H7 (cell line): Measurements from ENCODE around the gene PPARA. TPM values are rescaled to one million over a fixed set of nuclear protein-coding genes. Genes with fewer than 3 reads are reported as not detected.

Experiments used
- DNase-seq: peaks from one replicate; pipeline ENCODE4 v3.0.0; 2012
- H3K27me3 ChIP-seq: 2 replicates; pipeline ENCODE4 v1.6.0; 2011; ENCODE audit warnings: mild to moderate bottlenecking, low read length; ENCODE audit not compliant: control insufficient read depth, insufficient read depth
- H3K36me3 ChIP-seq: replicated peaks from 2 replicates; pipeline ENCODE4 v1.5.1; 2011; ENCODE audit warnings: low read length; ENCODE audit not compliant: control insufficient read depth, insufficient read depth
- H3K4me3 ChIP-seq: 2 replicates; pipeline ENCODE4 v1.5.1; 2011; ENCODE audit warnings: low read depth, mild to moderate bottlenecking, control low read depth, low read length, moderate library complexity; ENCODE audit not compliant: insufficient read depth
- total RNA-seq: library from RNA; depleted of rRNA; stranded (reverse); fragments of >200 nt; shearing (Covaris generic); gene quantifications from 2 replicates; pipeline ENCODE4 v1.2.3, GENCODE V29; 2014

Gene PPARA
- total RNA-seq, 1 experiment from 2014 or later: 1.2 TPM

DNA sequence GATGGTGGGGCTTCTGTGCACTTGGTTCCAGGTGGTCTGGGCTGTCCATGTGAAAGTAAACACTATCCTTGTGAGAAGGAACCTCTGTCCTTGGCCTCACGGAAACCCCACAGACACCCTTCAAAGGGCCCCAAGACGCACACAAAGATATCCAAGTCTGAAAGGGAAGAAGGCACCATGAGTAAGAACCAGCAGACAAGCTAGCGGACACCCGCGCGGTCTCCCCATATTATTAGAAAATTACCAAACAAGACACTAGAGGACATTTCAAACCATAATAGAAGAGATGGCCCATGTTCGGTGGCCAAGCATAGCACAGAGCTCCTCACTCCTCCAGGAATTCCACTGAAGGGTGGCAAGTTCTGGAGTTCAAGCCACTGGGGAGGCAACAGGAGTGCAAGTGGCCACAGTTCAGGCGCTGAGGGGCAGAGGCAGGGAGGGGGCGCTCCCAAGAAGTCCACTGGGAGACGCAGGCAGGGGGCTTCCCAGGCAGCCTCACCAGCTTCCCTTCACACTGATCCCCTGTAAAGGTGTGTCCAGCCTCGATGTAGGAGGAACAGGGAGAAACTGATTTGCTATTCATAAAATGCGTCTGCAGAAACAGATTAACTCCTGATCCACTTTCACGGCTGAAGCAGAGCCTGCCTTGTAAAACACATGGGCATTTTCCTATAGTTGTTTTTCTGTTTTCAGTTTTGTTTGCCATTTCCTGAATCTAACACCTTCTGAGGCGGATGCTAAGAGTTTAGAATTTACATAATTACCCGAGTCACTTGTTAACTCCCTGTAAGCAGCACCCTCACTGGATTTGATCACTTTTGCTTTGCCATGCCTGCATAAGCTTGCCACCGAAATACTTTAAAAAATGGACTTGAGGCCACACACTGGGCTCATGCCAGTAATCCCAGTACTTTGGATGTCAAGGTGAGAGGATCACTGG, 9.1 kb upstream of the PPARA start:
- no peak overlapping the region for H3K4me3 ChIP-seq
- no peak for DNase-seq
- no peaks in the 10 kb centered on the region; the same call in 1 of the 2 replicates for H3K27me3 ChIP-seq
- no peaks in the 10 kb centered on the region for H3K36me3 ChIP-seq

DNA sequence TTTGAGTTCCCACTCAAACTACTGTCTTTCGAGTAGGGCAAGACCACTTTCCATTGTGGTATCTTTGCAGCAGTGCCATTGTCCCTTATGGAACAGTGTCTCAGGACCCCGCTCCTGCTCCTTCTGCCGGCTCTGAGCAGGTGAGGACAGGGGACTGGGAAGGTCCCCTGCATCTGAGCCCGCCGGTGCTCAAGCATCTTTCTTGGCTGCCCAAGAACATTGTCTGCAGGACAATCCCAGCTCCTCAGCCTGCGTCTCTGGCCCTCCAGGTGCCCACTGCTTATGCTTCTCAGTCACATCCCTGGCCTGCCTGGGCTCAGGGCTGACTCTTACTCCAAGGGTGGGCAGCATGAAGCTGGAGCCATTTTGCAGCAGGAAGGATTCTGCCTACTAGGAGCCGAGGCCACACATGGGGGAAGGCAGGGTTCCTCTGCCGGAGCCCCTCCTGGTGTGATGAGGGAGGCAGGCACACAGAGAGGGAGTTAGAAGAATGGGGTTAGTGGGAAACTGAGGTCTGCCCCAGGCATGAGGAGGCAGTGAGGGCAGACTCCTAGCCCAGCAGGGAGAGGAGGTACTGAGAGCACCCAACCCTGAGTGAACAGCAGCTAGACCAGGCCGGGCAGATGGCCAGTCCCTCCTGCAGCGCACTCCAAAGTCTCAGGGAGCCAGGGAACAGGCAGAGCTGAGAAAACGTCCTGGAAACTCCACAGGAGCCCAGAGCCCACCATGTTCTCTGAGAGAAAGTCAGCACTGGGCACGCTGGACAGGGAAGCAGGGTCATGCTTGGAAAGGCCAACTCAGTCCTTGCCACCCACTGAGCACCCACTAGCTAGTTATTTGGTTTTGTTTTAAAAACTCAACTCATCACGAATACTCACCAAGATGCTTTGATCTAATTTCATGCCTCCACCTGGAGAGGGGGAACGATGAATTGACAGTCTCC, 7.5 kb upstream of the PPARA start:
- Histone ChIP-seq H3K4me3 (no peak overlapping the region), H3K27me3 (peaks cover 10% of the 10 kb centered on the region), H3K36me3 (no peaks in the 10 kb centered on the region)
- DNase-seq: no peak

DNA sequence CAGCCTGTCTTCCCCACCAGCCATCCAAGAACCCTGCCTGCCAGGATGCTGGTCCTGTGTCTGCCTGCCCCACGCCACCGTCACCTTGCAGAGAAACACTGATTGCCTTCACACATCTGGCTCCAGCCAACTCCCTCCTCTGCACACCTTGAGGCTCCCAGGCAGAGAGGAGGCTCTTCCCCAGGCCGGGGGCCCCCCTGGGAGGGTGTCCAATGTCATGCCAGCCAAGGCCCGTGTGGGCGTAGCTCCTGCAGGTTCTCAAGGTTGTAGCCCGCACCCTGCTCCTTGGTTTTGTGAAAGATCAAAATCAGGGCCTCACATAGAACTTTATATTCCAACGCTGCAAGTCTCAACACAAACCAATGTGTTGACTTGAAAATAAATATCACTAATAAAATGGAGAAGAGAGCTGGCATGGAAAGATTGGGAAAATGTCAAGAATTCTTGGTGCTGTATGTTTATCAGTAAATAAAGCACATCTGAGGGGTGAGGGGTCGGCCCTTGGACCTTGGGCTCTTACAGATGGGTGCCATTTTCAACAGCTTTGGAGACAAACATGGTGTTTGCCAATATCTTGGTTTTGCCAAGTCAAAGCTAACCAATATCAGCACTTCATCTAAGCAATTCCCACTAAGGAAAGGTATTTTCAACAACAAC, 6.7 kb upstream of the PPARA start:
- no peak overlapping the region for H3K4me3 ChIP-seq
- no peak for DNase-seq

GRCh38 chr22:46145361-46145851, 4.9 kb upstream of the PPARA start:
- no peak for DNase-seq
- Histone ChIP-seq H3K4me3 (no peak overlapping the region), H3K36me3 (no peaks in the 10 kb centered on the region), H3K27me3 (peaks cover 32% of the 10 kb centered on the region)

More for the DNA sequence above, 6.7 kb upstream of the PPARA start:
- H3K36me3 ChIP-seq: no peaks in the 10 kb centered on the region
- peaks cover 17% of the 10 kb centered on the region for H3K27me3 ChIP-seq

- Histone ChIP-seq H3K36me3 (no peaks in the 10 kb centered on the region), H3K4me3 (no peak overlapping the region), H3K27me3 (peaks cover 35% of the 10 kb centered on the region)
- no peak for DNase-seq
Measured at GRCh38 chr22:46145896-46146295, 4.4 kb upstream of the PPARA start.

DNA sequence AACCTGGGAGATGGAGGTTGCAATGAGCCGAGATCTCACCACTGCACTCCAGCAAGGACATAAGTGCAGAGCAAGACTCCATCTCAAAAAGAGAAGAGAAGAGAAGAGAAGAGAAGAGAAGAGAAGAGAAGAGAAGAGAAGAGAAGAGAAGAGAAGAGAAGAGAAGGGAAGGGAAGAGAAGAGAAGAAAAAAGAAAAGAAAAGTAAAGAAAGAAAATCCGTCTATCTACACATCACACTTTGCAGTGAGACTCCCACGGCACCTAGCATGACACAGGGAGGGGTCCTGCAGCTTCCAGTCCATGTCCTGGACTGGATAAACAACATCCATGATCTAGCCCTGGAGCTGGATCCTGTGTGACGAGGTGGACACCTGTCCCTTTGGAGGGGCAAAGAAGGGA, 4.0 kb upstream of the PPARA start:
- H3K36me3 ChIP-seq: no peaks in the 10 kb centered on the region
- no peak overlapping the region for H3K4me3 ChIP-seq
- H3K27me3 ChIP-seq: peaks cover 39% of the 10 kb centered on the region
- DNase-seq: no peak

DNA sequence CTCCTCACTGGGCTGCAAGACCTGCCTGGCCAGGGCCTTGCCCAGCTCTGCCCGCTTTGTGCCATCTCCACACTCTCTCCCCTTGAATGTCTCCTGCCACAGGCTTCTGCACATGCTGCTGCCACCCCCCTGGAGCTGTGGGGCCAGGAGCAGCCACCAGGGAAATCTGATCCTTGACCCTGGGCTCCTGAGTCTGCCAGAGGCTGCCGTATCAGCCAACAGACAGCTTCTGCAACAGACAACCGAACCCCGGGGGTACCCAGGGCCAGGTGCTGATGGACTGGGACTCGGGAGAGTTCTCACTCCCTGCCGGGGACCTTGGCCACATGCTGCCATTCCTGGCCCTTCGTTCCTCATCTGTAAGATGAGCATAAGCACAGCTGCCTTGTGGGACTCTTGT, 3.3 kb upstream of the PPARA start:
- H3K27me3 ChIP-seq: peaks cover 47% of the 10 kb centered on the region
- DNase-seq: peak; percentile 49

GRCh38 chr22:46147471-46148267, 2.7 kb upstream of the PPARA start:
- DNase-seq: peak; percentile 53
- no peak overlapping the region for H3K4me3 ChIP-seq
- no peaks in the 10 kb centered on the region for H3K36me3 ChIP-seq
- H3K27me3 ChIP-seq: peaks cover 51% of the 10 kb centered on the region

More for the DNA sequence above, 3.3 kb upstream of the PPARA start:
- no peaks in the 10 kb centered on the region for H3K36me3 ChIP-seq
- no peak overlapping the region for H3K4me3 ChIP-seq

- Histone ChIP-seq H3K4me3 (no peak overlapping the region), H3K27me3 (peaks cover 51% of the 10 kb centered on the region), H3K36me3 (no peaks in the 10 kb centered on the region)
- DNase-seq: no peak
Measured at GRCh38 chr22:46148336-46148735, 2.0 kb upstream of the PPARA start.

GRCh38 chr22:46148816-46149511, 1.4 kb upstream of the PPARA start:
- Histone ChIP-seq H3K27me3 (peaks cover 51% of the 10 kb centered on the region), H3K36me3 (no peaks in the 10 kb centered on the region), H3K4me3 (peak overlapping the region; percentile 62)
- no peak for DNase-seq

- DNase-seq: no peak
- Histone ChIP-seq H3K4me3 (peak overlapping the region; percentile 62), H3K27me3 (peaks cover 51% of the 10 kb centered on the region)
Measured at GRCh38 chr22:46149512-46150033, 753 bp upstream of the PPARA start.

DNA sequence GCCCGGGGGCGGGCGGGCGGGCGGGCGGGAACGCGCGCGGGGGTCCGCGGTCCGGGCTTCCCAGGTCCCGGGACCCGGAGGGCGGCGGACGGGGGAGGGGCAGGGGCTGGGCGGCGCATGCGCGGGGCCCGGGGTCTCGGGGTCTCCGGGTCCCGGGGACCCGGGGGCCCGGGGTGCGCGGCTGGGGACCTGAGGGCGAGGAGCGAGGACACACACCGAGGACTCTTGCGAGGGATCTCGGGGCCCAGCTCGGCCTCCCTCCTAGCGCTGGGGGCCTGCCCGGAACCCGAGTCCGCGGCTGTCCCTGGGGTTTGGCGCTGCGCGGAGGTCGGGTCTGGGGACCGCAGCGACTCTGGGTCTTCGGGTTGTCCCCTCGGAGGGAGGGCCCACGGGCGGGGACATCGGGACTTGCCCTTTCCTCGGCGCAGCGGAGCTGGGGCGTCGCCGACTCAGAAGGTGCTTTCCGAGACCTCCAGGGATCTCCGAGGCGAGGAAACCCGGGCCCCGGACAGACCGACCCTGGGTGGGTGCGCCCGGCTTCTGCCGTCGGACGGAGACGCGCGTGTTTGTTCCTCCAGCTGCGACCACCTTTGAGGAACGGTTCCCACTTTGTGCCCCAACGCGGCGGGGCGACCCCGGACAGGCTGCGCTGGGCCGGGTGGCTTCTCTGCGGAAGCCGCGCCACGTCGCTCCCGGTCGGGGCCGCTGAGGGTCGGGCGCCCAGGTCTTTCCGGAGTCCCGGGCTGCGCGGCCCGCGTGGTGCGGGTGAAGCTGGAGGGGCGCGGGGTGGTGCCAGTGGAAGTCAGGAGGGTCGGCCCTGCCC, 540 bp downstream of the PPARA start:
- peak overlapping the region; percentile 76 for H3K4me3 ChIP-seq

More at GRCh38 chr22:46149512-46150033, 753 bp upstream of the PPARA start:
- H3K36me3 ChIP-seq: no peaks in the 10 kb centered on the region

More for the DNA sequence above, 540 bp downstream of the PPARA start:
- H3K27me3 ChIP-seq: peaks cover 51% of the 10 kb centered on the region
- peak; percentile 99 for DNase-seq
- H3K36me3 ChIP-seq: no peaks in the 10 kb centered on the region
